Measurements from ENCODE around the gene JADE2.
A peak's percentile ranks its signal among the peaks of the same experiment; 100 is the strongest.

GRCh38 chr5:134561871-134562296 is 36.4 kb downstream of the JADE2 start:
- TF ChIP-seq KDM1A (IDR thresholded peaks at IDR 0.05; ENCODE audit: borderline replicate concordance, low read length) (no peak), TAF1 (IDR thresholded peaks at IDR 0.05; ENCODE audit: low read depth, low read length) (no peak), CTCF (IDR thresholded peaks at IDR 0.05; ENCODE audit: control extremely low read depth in 1 of 3, insufficient read depth in 1 of 3, low read depth in 1 of 3, low read length in 3 of 3) (peak in 2 of 3 experiments; percentile 59 to 67; a peak in 3 of 4 replicates), TEAD4 (IDR thresholded peaks at IDR 0.05; ENCODE audit: low read depth, low read length) (no peak), EGR1 (IDR thresholded peaks at IDR 0.05; ENCODE audit: borderline replicate concordance, low read depth, low read length) (no peak), RAD21 (IDR thresholded peaks at IDR 0.05 in 1 of 2, conservative IDR thresholded peaks at IDR 0.05 in 1 of 2; ENCODE audit: low read depth in 2 of 2, low read length in 2 of 2) (peak; percentile 46 to 69), KDM5A (IDR thresholded peaks at IDR 0.05; ENCODE audit: low read length) (no peak), BACH1 (IDR thresholded peaks at IDR 0.05; ENCODE audit: low read length) (no peak), CREB1 (IDR thresholded peaks at IDR 0.05) (no peak), USF2 (IDR thresholded peaks at IDR 0.05; ENCODE audit: low read length) (no peak), GTF2F1 (IDR thresholded peaks at IDR 0.05; ENCODE audit: borderline replicate concordance, low read depth, low read length) (no peak), EZH2 (IDR thresholded peaks at IDR 0.05; ENCODE audit: low read depth, low read length, severe bottlenecking) (no peak), POLR2AphosphoS5 (IDR thresholded peaks at IDR 0.05; ENCODE audit: low read depth, low read length) (no peak), POLR2A (IDR thresholded peaks at IDR 0.05; ENCODE audit: control extremely low read depth in 1 of 2, low read depth in 2 of 2, low read length in 2 of 2) (no peak)

Data from H1 (cell line).